ENCODE measurements around the gene CYP4V2. TPM values are rescaled to one million over a fixed set of nuclear protein-coding genes. Genes with fewer than 3 reads are reported as not detected.

CYP4V2 gene
- 11.2 and 14.9 TPM in 2 replicates for total RNA-seq

DNA sequence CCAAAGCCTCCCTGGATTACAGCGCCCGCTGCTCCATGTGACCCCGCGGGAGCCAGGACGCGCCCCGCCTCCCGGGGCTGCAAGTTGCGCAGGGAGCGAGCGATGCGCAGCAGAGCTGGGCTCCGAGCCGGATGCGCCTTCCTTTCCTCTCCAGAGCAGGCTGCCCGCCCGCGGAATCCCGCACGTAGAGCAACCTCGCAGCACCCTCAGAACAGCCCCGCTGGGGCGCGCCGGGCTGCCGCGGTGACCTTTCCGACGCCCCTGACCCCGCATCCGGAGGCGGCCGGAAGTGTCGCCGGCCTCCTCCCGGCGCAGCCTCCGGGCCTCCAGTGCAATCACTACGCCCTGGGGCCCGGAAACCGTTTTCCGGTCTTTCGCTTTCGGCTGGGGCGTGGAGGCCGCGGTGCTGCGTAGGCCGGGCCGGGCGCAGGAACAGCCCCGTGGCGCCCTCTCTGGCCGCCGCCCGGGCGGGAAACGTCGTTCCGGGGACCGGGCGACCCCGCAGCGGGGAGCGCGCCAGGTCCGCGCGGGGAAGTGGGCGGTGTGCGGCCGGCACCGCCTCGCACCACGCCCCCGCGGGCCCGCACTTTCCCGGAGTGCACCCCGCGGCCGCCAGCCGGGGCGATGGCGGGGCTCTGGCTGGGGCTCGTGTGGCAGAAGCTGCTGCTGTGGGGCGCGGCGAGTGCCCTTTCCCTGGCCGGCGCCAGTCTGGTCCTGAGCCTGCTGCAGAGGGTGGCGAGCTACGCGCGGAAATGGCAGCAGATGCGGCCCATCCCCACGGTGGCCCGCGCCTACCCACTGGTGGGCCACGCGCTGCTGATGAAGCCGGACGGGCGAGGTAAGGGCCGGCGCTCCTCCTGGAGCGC lies at the start of gene CYP4V2:
Gene CYP4V2 (plus strand): TSS at position 368 of the 866 bp plus-strand sequence. CDS start 257 bp downstream, at position 625.

GRCh38 chr4:186227221-186227620 lies 35.9 kb downstream of the CYP4V2 start, which contains the start of gene KLKB1:
KLKB1 (plus strand) TSS chr4:186227507; CDS start chr4:186228196, 689 bp downstream.

Other genes with a start within 250 kb of the CYP4V2 start
- gene TLR3, start 122.4 kb upstream of the CYP4V2 start, total RNA-seq, result 3.6 and 7.5 TPM in 2 replicates
- gene FAM149A, start 86.9 kb upstream of the CYP4V2 start, total RNA-seq, result 6.4 and 6.8 TPM in 2 replicates
- gene KLKB1, start 35.9 kb downstream of the CYP4V2 start, total RNA-seq, result not detected in 2 replicates
- not detected in 2 replicates for gene F11, start 74.6 kb downstream of the CYP4V2 start, total RNA-seq

Data from pericardium fibroblast (primary cell).